ENCODE data around the gene EXOSC5.
A peak's percentile ranks its signal among the peaks of the same experiment; 100 is the strongest.
"Not testable (repeated sequence)": the region's sequence is repeated elsewhere in the genome, so short reads cannot be mapped to it uniquely, and the experiment has no call there.

EXOSC5 gene

GRCh38 chr19:41354343-41354953 lies 42.7 kb downstream of the EXOSC5 start:
- TF ChIP-seq CTCF (IDR thresholded peaks at IDR 0.05; ENCODE audit: borderline replicate concordance, insufficient read depth, low read depth, low read length): no peak

DNA sequence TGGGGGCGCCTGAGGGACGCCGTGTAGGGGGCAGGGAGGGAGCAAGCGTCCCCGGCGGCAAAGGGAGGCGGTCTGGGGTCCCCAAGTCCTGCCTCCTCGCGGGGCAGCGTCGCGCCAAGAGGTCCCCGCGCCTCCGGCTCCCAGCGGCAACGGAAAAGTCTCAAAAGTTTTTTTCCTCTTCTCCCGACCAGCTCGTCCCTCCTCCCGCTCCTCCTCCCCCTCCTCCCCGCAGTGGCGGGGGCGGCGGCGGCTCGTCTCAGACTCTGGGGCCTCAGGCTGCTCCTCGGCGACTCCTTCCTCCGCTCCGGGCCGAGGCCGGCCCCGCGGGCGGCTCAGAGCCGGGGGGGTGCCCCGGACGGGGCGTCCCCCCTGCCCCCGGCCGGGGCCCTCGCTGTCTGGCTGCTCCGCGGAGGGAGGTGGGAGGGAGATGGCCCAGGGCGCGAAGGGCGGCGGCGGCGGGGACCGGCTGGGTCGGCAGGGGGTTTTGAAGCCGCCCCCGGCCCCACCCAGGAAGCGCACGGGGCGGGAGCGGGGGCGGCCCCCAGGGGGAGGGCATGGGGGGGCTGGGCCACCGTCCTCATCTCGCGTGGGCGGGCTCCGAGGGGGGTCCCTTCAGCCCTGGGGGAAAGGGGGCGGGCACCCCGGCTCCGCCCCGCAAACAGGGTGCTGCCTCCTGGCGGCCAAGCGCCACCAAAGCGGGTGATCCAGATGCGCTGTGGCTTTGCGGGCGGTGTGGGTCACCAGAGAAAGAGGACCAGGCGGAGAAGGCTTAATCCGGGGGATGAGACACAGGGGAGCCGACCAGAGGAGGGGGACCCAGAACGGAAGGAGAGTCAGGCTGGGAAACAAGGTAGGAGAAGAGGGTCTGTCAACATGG lies 43.5 kb downstream of the EXOSC5 start, which contains the start of gene TGFB1:
Gene TGFB1 (minus strand): TSS at position 457 of the 877 bp plus-strand sequence. CDS start 878 bp downstream, outside the sequence.
- peak within 1 kb of the TSS; percentile 97 for H3K4me3 ChIP-seq (ENCODE audit: low read depth, low read length)
- TF ChIP-seq CTCF (IDR thresholded peaks at IDR 0.05; ENCODE audit: borderline replicate concordance, insufficient read depth, low read depth, low read length): peak; percentile 94

More at GRCh38 chr19:41354343-41354953, 42.7 kb downstream of the EXOSC5 start:
- peak overlapping the region; percentile 97 for H3K4me3 ChIP-seq (ENCODE audit: low read depth, low read length)

- peak; percentile 81 for TF ChIP-seq CTCF (IDR thresholded peaks at IDR 0.05; ENCODE audit: borderline replicate concordance, insufficient read depth, low read depth, low read length)
- peak overlapping the region; percentile 97 for H3K4me3 ChIP-seq (ENCODE audit: low read depth, low read length)
Measured at GRCh38 chr19:41352609-41353465, 44.3 kb downstream of the EXOSC5 start.

- TF ChIP-seq CTCF (IDR thresholded peaks at IDR 0.05; ENCODE audit: borderline replicate concordance, insufficient read depth, low read depth, low read length): no peak
- H3K4me3 ChIP-seq (ENCODE audit: low read depth, low read length): peak overlapping the region; percentile 97
Measured at GRCh38 chr19:41352279-41352608, 44.9 kb downstream of the EXOSC5 start.

DNA sequence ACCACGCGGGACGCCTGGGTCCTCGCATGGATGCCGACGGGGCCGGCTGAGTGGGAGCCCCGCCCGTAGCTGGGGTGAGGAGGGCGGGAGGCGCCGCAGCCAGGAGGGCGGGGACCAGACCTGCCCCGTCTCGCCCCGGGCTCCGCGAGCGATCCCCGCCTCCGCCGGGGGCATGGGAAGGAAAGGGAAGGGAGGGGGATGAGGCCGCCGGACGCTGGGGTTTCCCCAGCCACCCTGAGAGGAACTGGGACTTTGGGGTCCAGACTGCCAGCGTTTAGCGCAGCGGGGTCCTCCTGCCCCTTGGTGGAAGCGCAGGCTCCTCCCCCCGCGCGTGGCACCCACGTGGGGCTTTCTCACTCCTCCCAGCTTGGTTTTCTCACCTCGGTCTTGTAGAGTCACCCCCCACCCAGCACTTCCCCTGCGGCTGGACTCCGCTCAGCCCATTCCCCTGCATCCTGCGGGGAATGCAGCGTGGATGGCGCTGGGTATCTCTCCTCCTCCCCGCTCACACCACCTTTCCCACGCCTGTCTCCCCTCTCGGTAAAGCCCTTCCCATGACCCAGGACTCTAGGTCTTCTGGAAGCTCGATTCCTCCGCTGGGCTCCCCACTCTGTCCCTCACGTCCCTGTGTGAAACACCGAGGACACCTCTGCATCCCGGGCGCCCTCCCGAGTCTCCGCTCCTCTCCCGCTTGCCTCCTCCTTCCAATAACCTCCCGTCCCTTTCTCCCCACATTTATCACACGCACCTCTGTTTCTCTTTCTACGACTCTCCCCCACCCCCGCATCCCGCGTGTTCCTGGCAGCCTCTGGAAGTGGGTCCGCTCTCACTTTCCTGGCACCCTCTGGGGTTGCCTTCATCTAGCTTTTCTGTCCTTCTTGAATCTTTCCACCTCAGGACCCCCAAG lies 45.6 kb downstream of the EXOSC5 start:
- TF ChIP-seq CTCF (IDR thresholded peaks at IDR 0.05; ENCODE audit: borderline replicate concordance, insufficient read depth, low read depth, low read length): no peak
- peak overlapping the region; percentile 97 for H3K4me3 ChIP-seq (ENCODE audit: low read depth, low read length)

DNA sequence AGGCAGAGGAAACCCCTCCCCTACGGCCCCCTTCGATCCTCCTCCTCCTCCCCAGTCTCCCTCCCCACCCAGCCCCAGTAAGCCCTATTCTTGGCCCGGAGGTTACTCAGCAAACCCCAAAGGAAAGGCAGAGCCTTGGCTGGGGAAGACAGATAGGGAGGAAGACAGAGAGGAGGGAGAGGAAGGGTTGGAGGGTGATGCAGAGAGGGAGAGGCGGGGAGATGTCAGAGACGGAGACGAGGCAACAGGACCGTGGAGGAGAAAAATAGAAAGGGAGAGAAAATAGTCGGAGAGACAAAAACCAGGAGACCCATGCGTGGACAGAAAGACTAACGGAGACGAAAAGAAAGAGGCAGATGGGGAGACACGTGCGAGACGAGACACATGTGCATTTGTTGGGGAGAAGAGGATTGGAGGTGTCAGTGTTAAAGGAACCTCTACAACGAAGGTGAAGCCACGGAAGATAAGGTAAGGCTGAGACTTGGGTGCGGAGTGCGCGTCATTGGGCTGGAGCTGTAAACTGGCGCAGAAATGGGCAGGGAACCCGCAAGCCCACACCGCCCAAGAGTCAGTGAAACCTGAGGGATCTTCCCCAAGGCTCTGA lies 46.3 kb downstream of the EXOSC5 start:
- TF ChIP-seq CTCF (IDR thresholded peaks at IDR 0.05; ENCODE audit: borderline replicate concordance, insufficient read depth, low read depth, low read length): no peak
- H3K4me3 ChIP-seq (ENCODE audit: low read depth, low read length): peak overlapping the region; percentile 97

- H3K4me3 ChIP-seq (ENCODE audit: low read depth, low read length): not testable (repeated sequence)
Measured at GRCh38 chr19:41346916-41347315, 50.2 kb downstream of the EXOSC5 start.
